GM19455 (cell line): Measurements from ENCODE around the gene SGPP2.
A peak's percentile ranks its signal among the peaks of the same experiment; 100 is the strongest.
"Not testable (repeated sequence)": the region's sequence is repeated elsewhere in the genome, so short reads cannot be mapped to it uniquely, and the experiment has no call there.

ENCODE experiments used
- ATAC-seq: cut with Tn5 transposase; IDR thresholded peaks from one replicate; pipeline ENCODE4 v1.9.1; 2021; ENCODE audit not compliant: unreplicated experiment

SGPP2 gene

GRCh38 chr2:222424276-222424728 is at the start of gene SGPP2:
Gene SGPP2 (plus strand): TSS chr2:222424543. CDS start chr2:222424603, 60 bp downstream.
- ATAC-seq = peak; percentile 37

GRCh38 chr2:222375798-222376197 is 48.5 kb upstream of the SGPP2 start:
- ATAC-seq = no peak

GRCh38 chr2:222380456-222380855 is 43.9 kb upstream of the SGPP2 start:
- ATAC-seq = no peak

GRCh38 chr2:222381566-222381965 is 42.8 kb upstream of the SGPP2 start:
- no peak for ATAC-seq

GRCh38 chr2:222383255-222383654 is 41.1 kb upstream of the SGPP2 start:
- ATAC-seq = no peak

- ATAC-seq = no peak
Observed at GRCh38 chr2:222391743-222392285, 32.5 kb upstream of the SGPP2 start.

- ATAC-seq = no peak
Observed at GRCh38 chr2:222393733-222394267, 30.5 kb upstream of the SGPP2 start.

- ATAC-seq = no peak
Observed at GRCh38 chr2:222398446-222398885, 25.9 kb upstream of the SGPP2 start.

- no peak for ATAC-seq
Observed at GRCh38 chr2:222399038-222399783, 25.1 kb upstream of the SGPP2 start.

GRCh38 chr2:222404151-222404905 is 20.0 kb upstream of the SGPP2 start:
- ATAC-seq = no peak

GRCh38 chr2:222408684-222409083 is 15.7 kb upstream of the SGPP2 start:
- ATAC-seq = no peak

GRCh38 chr2:222410534-222410933 is 13.8 kb upstream of the SGPP2 start:
- ATAC-seq = no peak

- ATAC-seq = not testable (repeated sequence)
Observed at GRCh38 chr2:222412334-222412733, 12.0 kb upstream of the SGPP2 start.

- no peak for ATAC-seq
Observed at GRCh38 chr2:222413295-222413911, 10.9 kb upstream of the SGPP2 start.

GRCh38 chr2:222418739-222419138 is 5.6 kb upstream of the SGPP2 start:
- ATAC-seq = no peak

GRCh38 chr2:222420508-222420907 is 3.8 kb upstream of the SGPP2 start:
- ATAC-seq = no peak

GRCh38 chr2:222421626-222422025 is 2.7 kb upstream of the SGPP2 start:
- ATAC-seq = no peak

- ATAC-seq = no peak
Observed at GRCh38 chr2:222423186-222423585, 1.2 kb upstream of the SGPP2 start.

- peak; percentile 6 for ATAC-seq
Observed at GRCh38 chr2:222423632-222424275, 589 bp upstream of the SGPP2 start.
